Measurements from ENCODE around the gene BEND7. TPM values are rescaled to one million over a fixed set of nuclear protein-coding genes. Genes with fewer than 3 reads are reported as not detected.

Gene BEND7
- total and polyA plus RNA-seq, 2 of the 4 experiments (the other 2 are of a cell fraction) = 2.3 to 3.5 TPM

DNA sequence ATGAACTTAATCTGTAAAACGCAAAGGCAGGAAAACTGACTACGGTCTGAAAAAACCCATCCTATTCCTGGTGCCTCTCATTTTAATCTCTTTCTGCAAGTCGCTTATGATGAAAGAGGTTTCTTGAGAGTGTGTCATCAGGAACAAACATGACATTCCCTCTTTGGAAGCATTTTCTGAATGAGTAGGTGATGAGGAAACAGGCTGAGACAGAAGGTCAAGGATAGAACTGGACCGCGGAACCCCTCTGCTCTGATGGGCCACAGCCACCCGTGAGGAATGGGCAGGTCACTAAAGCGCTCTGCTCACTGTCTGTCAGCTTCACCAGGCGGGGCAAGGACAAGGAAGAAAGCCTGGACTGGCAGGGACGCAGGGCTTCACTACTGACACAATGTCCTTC, 28.6 kb downstream of the BEND7 start:
- in situ Hi-C loops (cut with MboI; ENCODE audit: low sequenced_read_pairs) = no loop called here
- Histone ChIP-seq H2AFZ (replicated peaks; ENCODE audit: low read length, poor library complexity) (no peak overlapping the region), H2BK5ac (ENCODE audit: low read depth, low read length, poor library complexity, severe bottlenecking) (no peak overlapping the region), H3K18ac (ENCODE audit: low read depth, low read length) (no peak overlapping the region), H3K9me3 (ENCODE audit: control insufficient read depth, insufficient read depth, low read length) (no peaks in the 10 kb centered on the region), H3K56ac (ENCODE audit: extremely low read depth, insufficient read depth, low read length) (no peak overlapping the region), H4K20me1 (ENCODE audit: insufficient read depth, low read length) (peaks cover 4% of the 10 kb centered on the region; the same call in 1 of the 2 replicates), H3K9me1 (ENCODE audit: insufficient read depth, low read length) (peaks cover 6% of the 10 kb centered on the region), H3K14ac (replicated peaks; ENCODE audit: low read depth, low read length) (no peak overlapping the region), H4K8ac (ENCODE audit: low read depth in 2 of 2, low read length in 2 of 2) (no peak overlapping the region), H3K27me3 (ENCODE audit: control insufficient read depth, insufficient read depth, low read length) (no peaks in the 10 kb centered on the region), H3K4ac (ENCODE audit: low read depth, low read length) (no peak overlapping the region), H3K4me3 (ENCODE audit: insufficient read depth, low read depth, low read length) (no peak overlapping the region), H3K79me1 (ENCODE audit: low read depth in 1 of 2, low read length in 2 of 2) (peaks cover 0 to 8% of the 10 kb centered on the region in 2 experiments; a peak in 1 of 4 replicates), H3K27ac (ENCODE audit: insufficient read depth, low read length) (no peak overlapping the region), H3K23ac (ENCODE audit: low read depth, low read length) (no peak overlapping the region), H3K9ac (ENCODE audit: low read depth, low read length) (no peak overlapping the region), H2BK120ac (ENCODE audit: low read depth, low read length) (no peak overlapping the region), H2BK15ac (ENCODE audit: low read depth, low read length) (no peak overlapping the region), H3K4me1 (ENCODE audit: control insufficient read depth, insufficient read depth, low read length) (peaks cover 7% of the 10 kb centered on the region), H2BK20ac (ENCODE audit: low read depth, low read length) (no peak overlapping the region), H3K4me2 (ENCODE audit: low read depth, low read length) (no peak overlapping the region), H3K36me3 (ENCODE audit: control insufficient read depth, insufficient read depth, low read length) (0 out of 2 replicates have a peak, but pooled peaks cover 1% of the 10 kb centered on the region), H2AK5ac (ENCODE audit: low read depth, low read length) (no peak overlapping the region), H4K5ac (ENCODE audit: low read depth, low read length) (no peak overlapping the region), H2AK9ac (replicated peaks; ENCODE audit: low read depth, low read length, poor library complexity) (no peak overlapping the region), H4K91ac (ENCODE audit: insufficient read depth, low read depth, low read length) (no peak overlapping the region)
- DNase-seq = peak; percentile 15
- CTCF ChIA-PET = no interaction called here
- no peak for ATAC-seq (ENCODE audit: low read depth)
- BruUV-seq (replicated peaks) = no TSS peak
- intact Hi-C loops (cut with micrococcal nuclease) = no loop called here
- TF ChIP-seq CEBPB (IDR thresholded peaks at IDR 0.05; ENCODE audit: low read depth, low read length) = no peak
- TF ChIP-seq CTCF (conservative IDR thresholded peaks at IDR 0.05; ENCODE audit: low read depth, low read length) = no peak
- TF ChIP-seq, protein P1, sequence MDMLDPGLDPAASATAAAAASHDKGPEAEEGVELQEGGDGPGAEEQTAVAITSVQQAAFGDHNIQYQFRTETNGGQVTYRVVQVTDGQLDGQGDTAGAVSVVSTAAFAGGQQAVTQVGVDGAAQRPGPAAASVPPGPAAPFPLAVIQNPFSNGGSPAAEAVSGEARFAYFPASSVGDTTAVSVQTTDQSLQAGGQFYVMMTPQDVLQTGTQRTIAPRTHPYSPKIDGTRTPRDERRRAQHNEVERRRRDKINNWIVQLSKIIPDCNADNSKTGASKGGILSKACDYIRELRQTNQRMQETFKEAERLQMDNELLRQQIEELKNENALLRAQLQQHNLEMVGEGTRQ (IDR thresholded peaks at IDR 0.05; ENCODE audit: low read depth, low read length) = no peak
- no peak for TF ChIP-seq MAZ (IDR thresholded peaks at IDR 0.05; ENCODE audit: borderline replicate concordance, low read depth, low read length)
- no peak for TF ChIP-seq CHD1 (IDR thresholded peaks at IDR 0.05; ENCODE audit: low read depth, low read length)
- TF ChIP-seq SMC3 (IDR thresholded peaks at IDR 0.05; ENCODE audit: low read depth, low read length) = no peak
- no peak for TF ChIP-seq MXI1 (IDR thresholded peaks at IDR 0.05; ENCODE audit: borderline replicate concordance, low read depth, low read length)
- TF ChIP-seq MAFK (IDR thresholded peaks at IDR 0.05; ENCODE audit: low read depth, low read length) = no peak
- TF ChIP-seq FOS (IDR thresholded peaks at IDR 0.05; ENCODE audit: low read depth, low read length) = no peak
- TF ChIP-seq ELK1 (IDR thresholded peaks at IDR 0.05; ENCODE audit: borderline replicate concordance, low read depth, low read length) = no peak
- no peak for TF ChIP-seq RCOR1 (IDR thresholded peaks at IDR 0.05; ENCODE audit: insufficient replicate concordance, low read length)
- no peak for TF ChIP-seq NFE2L2 (IDR thresholded peaks at IDR 0.05; ENCODE audit: low read depth, low read length)
- POLR2A ChIA-PET (ENCODE audit: unreplicated experiment) = no interaction called here
- WGBS, 2 experiments (ENCODE audit: extremely low coverage in 2 of 2, insufficient read length in 1 of 2) = 80% methylated on average over 4 of the region's 9 CpGs; no CpG with 5 or more reads in 1 of the 2 experiments
- dilution Hi-C loops (cut with HindIII; ENCODE audit: low sequenced_read_pairs, unreplicated experiment) = no loop called here

Data from IMR-90 (cell line).